ENCODE measurements around the gene IRF1.

- TF ChIP-seq POLR2A (IDR thresholded peaks at IDR 0.05): no peak
- TF ChIP-seq CTCF (IDR thresholded peaks at IDR 0.05 in 8 of 11, conservative IDR thresholded peaks at IDR 0.05 in 3 of 11): no peak
- no peak for TF ChIP-seq POLR2AphosphoS5 (IDR thresholded peaks at IDR 0.05)
Observed at GRCh38 chr5:132525299-132525724, 34.7 kb upstream of the IRF1 start.
